Measurements from ENCODE around the gene C1QTNF6. TPM values are rescaled to one million over a fixed set of nuclear protein-coding genes. Genes with fewer than 3 reads are reported as not detected.
A peak's percentile ranks its signal among the peaks of the same experiment; 100 is the strongest.

The C1QTNF6 gene
- total and polyA plus RNA-seq, 2 of the 8 experiments (the other 6 are each of a cell fraction or from before 2014, with no cell fraction given): 3.1 to 6.5 TPM

DNA sequence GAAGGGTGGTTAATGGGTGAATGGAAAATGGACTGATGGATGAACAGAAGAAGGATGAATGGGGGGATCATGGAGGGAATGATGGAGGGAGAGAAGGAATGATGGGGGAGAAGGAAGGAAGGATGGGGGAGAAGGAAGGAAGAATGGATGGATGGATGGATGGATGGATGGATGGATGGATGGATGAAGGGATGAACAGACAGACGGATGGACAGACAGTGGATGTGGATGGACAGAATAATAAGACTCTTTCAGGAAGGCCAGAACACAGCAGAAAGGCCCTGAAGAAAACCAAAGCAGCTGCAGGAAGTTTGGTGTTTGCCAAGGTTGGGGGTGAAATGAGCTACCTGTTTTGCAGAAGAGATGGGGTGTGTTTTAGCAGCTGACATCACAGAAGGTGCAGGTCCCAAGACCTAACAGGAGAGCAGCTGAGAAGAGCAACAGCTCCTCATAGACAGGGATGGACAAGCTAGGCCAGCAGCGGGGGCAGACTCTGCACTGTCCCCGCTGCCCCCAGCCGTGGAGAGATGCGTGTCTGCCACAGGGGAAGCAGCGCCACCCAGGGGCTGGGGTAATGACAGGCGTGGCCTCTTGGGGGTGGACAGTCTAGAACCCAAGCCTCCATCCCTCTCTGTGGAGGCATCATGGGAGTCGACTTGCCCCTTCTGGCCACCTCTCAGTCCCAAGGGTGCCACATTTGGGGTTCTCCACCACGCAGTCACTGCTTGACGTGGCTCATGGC lies 17.9 kb downstream of the C1QTNF6 start:
- no peak overlapping the region for H3K9ac ChIP-seq (replicated peaks in 1 of 4; ENCODE audit: extremely low read depth in 1 of 4, low read depth in 3 of 4, low read length in 3 of 4)
- TF ChIP-seq, protein P1, sequence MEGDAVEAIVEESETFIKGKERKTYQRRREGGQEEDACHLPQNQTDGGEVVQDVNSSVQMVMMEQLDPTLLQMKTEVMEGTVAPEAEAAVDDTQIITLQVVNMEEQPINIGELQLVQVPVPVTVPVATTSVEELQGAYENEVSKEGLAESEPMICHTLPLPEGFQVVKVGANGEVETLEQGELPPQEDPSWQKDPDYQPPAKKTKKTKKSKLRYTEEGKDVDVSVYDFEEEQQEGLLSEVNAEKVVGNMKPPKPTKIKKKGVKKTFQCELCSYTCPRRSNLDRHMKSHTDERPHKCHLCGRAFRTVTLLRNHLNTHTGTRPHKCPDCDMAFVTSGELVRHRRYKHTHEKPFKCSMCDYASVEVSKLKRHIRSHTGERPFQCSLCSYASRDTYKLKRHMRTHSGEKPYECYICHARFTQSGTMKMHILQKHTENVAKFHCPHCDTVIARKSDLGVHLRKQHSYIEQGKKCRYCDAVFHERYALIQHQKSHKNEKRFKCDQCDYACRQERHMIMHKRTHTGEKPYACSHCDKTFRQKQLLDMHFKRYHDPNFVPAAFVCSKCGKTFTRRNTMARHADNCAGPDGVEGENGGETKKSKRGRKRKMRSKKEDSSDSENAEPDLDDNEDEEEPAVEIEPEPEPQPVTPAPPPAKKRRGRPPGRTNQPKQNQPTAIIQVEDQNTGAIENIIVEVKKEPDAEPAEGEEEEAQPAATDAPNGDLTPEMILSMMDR (IDR thresholded peaks at IDR 0.05; ENCODE audit: control extremely low read depth in 1 of 3, insufficient read depth in 1 of 3, low read depth in 1 of 3, low read length in 3 of 3): peak in 2 of 3 experiments; percentile 22 to 32; a peak in 2 of 4 replicates
- TF ChIP-seq SP4 (IDR thresholded peaks at IDR 0.05; ENCODE audit: low read length): no peak
- H3K14ac ChIP-seq (ENCODE audit: insufficient read length): no peak overlapping the region
- no peak overlapping the region for H2BK120ac ChIP-seq (replicated peaks; ENCODE audit: low read depth, low read length)
- H3K18ac ChIP-seq (ENCODE audit: extremely low read depth, low read length): no peak overlapping the region
- H3K27ac ChIP-seq (ENCODE audit: low read depth, low read length): no peak overlapping the region
- H3K9me3 ChIP-seq (ENCODE audit: insufficient read depth in 2 of 2, low read depth in 1 of 2, low read length in 1 of 2): no peaks in the 10 kb centered on the region
- H2BK20ac ChIP-seq (ENCODE audit: low read length): no peak overlapping the region
- H4K91ac ChIP-seq (replicated peaks; ENCODE audit: insufficient read length, low read length): no peak overlapping the region
- H3K4me2 ChIP-seq (ENCODE audit: insufficient read depth in 1 of 2, low read depth in 2 of 2, low read length in 2 of 2): no peak overlapping the region
- DNase-seq (ENCODE audit: low read depth in 1 of 2, low spot score in 2 of 2) (no peak), FAIRE-seq (no peak)
- H3K23ac ChIP-seq (ENCODE audit: insufficient read length): no peak overlapping the region
- H3K4me3 ChIP-seq (ENCODE audit: extremely low read depth in 1 of 4, insufficient read depth in 2 of 4, low read depth in 3 of 4, low read length in 4 of 4): no peak overlapping the region
- H2AK5ac ChIP-seq (ENCODE audit: low read depth, low read length): no peak overlapping the region
- ChIA-PET POLR2A (ENCODE audit: partially characterized antibody) (no interaction called here), CTCF (ENCODE audit: partially characterized antibody) (interaction anchor here (0.9 to 2.9 kb wide), 4 partner anchors 27 to 84 kb away, joined by 3 to 11 read pairs (median 5); no protein-coding TSS in a partner anchor)
- H3K36me3 ChIP-seq (ENCODE audit: control insufficient read depth in 2 of 4, insufficient read depth in 4 of 4, low read length in 3 of 4): no peaks in the 10 kb centered on the region
- H3K27me3 ChIP-seq (replicated peaks in 1 of 4; ENCODE audit: control insufficient read depth in 3 of 4, extremely low read depth in 1 of 4, insufficient read depth in 3 of 4, low read length in 3 of 4): no peaks in the 10 kb centered on the region; a peak in 2 of 7 replicates
- no peak overlapping the region for H4K8ac ChIP-seq (ENCODE audit: extremely low read depth, insufficient read depth, low read length)
- H3K23me2 ChIP-seq (ENCODE audit: low read depth, low read length): no peaks in the 10 kb centered on the region
- no peak overlapping the region for H4K5ac ChIP-seq (ENCODE audit: insufficient read length, low read depth, low read length)
- H3K4ac ChIP-seq (replicated peaks; ENCODE audit: insufficient read length, low read depth, low read length): no peak overlapping the region
- H3K79me2 ChIP-seq (ENCODE audit: control insufficient read depth in 1 of 2, insufficient read depth in 2 of 2, low read length in 2 of 2): no peaks in the 10 kb centered on the region
- peaks cover 0 to 11% (median 3%) of the 10 kb centered on the region in 4 experiments; a peak in 4 of 7 replicates for H3K4me1 ChIP-seq (replicated peaks in 1 of 4; ENCODE audit: control insufficient read depth in 3 of 4, insufficient read depth in 4 of 4, low read length in 3 of 4)
- H2BK12ac ChIP-seq (ENCODE audit: low read depth, low read length): no peak overlapping the region
- H2BK15ac ChIP-seq (ENCODE audit: low read length): peak overlapping the region; percentile 88; the same call in 1 of the 2 replicates
- H4K20me1 ChIP-seq (replicated peaks in 1 of 2; ENCODE audit: control insufficient read depth in 1 of 2, insufficient read depth in 2 of 2, low read length in 2 of 2): no peaks in the 10 kb centered on the region
- no peak overlapping the region for H3K56ac ChIP-seq (replicated peaks; ENCODE audit: insufficient read length, low read depth, low read length)
- H2AFZ ChIP-seq (ENCODE audit: low read length): no peak overlapping the region
- no peak overlapping the region; the same call in 1 of the 2 replicates for H2BK5ac ChIP-seq (ENCODE audit: low read depth, low read length)
- H3K79me1 ChIP-seq (ENCODE audit: low read depth, low read length): no peaks in the 10 kb centered on the region
- WGBS, 2 experiments (ENCODE audit: extremely low coverage in 1 of 2, insufficient coverage in 1 of 2, insufficient read length in 1 of 2, insufficient replicate concordance in 2 of 2, low coverage in 1 of 2, low lambda C conversion rate in 2 of 2, missing lambda C conversion rate in 1 of 2): 87% methylated on average over 10 of the region's 10 CpGs; no CpG with 5 or more reads in 1 of the 2 experiments

Data from H1 (cell line).